HepG2 (cell line): ENCODE data around the gene SPATA33. TPM values are rescaled to one million over a fixed set of nuclear protein-coding genes. Genes with fewer than 3 reads are reported as not detected.

Experiments
- DNMT3B ChIP-seq: conservative IDR thresholded peaks from 2 replicates; pipeline ENCODE4 v1.6.1; 2016; ENCODE audit warnings: missing biosample characterization, control low read depth
- ETS1 ChIP-seq: sonication (generic); formaldehyde crosslinking; IDR thresholded peaks from 2 replicates; pipeline ENCODE4 v1.4.0; 2020; ENCODE audit warnings: missing genetic modification reagents
- FOSL1 ChIP-seq: sonication (generic); formaldehyde crosslinking; IDR thresholded peaks from 2 replicates; pipeline ENCODE4 v1.9.0; 2021; ENCODE audit warnings: missing genetic modification reagents, borderline replicate concordance
- KDM5B ChIP-seq: sonication (generic); formaldehyde crosslinking; IDR thresholded peaks from 2 replicates; pipeline ENCODE4 v1.4.0; 2020; ENCODE audit warnings: missing genetic modification reagents, mild to moderate bottlenecking, borderline replicate concordance
- LBX2 ChIP-seq: sonication (generic); formaldehyde crosslinking; IDR thresholded peaks from 2 replicates; pipeline ENCODE4 v1.5.0; 2020; ENCODE audit warnings: missing genetic modification reagents, mild to moderate bottlenecking, borderline replicate concordance
- MLXIP ChIP-seq: sonication (generic); formaldehyde crosslinking; IDR thresholded peaks from 2 replicates; pipeline ENCODE4 v1.9.0; 2021; ENCODE audit warnings: missing genetic modification reagents, borderline replicate concordance
- NR2C2 ChIP-seq: sonication (generic); formaldehyde crosslinking; IDR thresholded peaks from 2 replicates; pipeline ENCODE4 v1.4.0; 2020; ENCODE audit warnings: missing genetic modification reagents, mild to moderate bottlenecking, moderate library complexity, borderline replicate concordance
- PBX3 ChIP-seq: sonication (generic); formaldehyde crosslinking; IDR thresholded peaks from 2 replicates; pipeline ENCODE4 v1.8.1; 2023; ENCODE audit warnings: missing genetic modification reagents, inconsistent platforms, borderline replicate concordance
- POLR2A ChIP-seq, 2 experiments: IDR thresholded peaks; 2 replicates each; pipeline ENCODE4 v1.6.1; 2011; ENCODE audit warnings: low read depth in 2 of 2, low read length in 2 of 2, mild to moderate bottlenecking in 1 of 2, moderate library complexity in 1 of 2; ENCODE audit not compliant: insufficient read depth in 1 of 2
- RXRA ChIP-seq: sonication (generic); formaldehyde crosslinking; IDR thresholded peaks from 2 replicates; pipeline ENCODE4 v1.5.1; 2020; ENCODE audit warnings: missing genetic modification reagents
- SAP130 ChIP-seq: IDR thresholded peaks from 2 replicates; pipeline ENCODE4 v1.6.1; 2016; ENCODE audit warnings: low read depth
- SNRNP70 ChIP-seq: fragments of 200-400 bp; formaldehyde crosslinking; IDR thresholded peaks from 2 replicates; pipeline ENCODE4 v1.6.1; 2017; ENCODE audit warnings: mild to moderate bottlenecking, low read depth, low read length, moderate library complexity
- TFAP4 ChIP-seq: sonication (generic); IDR thresholded peaks from 2 replicates; pipeline ENCODE4 v1.6.1; 2016; ENCODE audit warnings: low read depth, borderline replicate concordance
- TOPORS ChIP-seq: sonication (generic); formaldehyde crosslinking; IDR thresholded peaks from 2 replicates; pipeline ENCODE4 v1.8.0; 2023; ENCODE audit warnings: mild to moderate bottlenecking, missing genetic modification reagents
- ZNF207 ChIP-seq: fragments of 450-650 bp; IDR thresholded peaks from 2 replicates; pipeline ENCODE4 v1.6.1; 2016; ENCODE audit warnings: antibody characterized with exemption, borderline replicate concordance
- ZNF3 ChIP-seq: IDR thresholded peaks from 2 replicates; pipeline ENCODE4 v1.7.0; 2017; ENCODE audit warnings: inconsistent platforms
- ZNF709 ChIP-seq: sonication (generic); formaldehyde crosslinking; IDR thresholded peaks from 2 replicates; pipeline ENCODE4 v1.5.0; 2020; ENCODE audit warnings: mild to moderate bottlenecking, missing genetic modification reagents
- ZNF75D ChIP-seq: sonication (generic); formaldehyde crosslinking; IDR thresholded peaks from 2 replicates; pipeline ENCODE4 v1.8.1; 2023; ENCODE audit warnings: missing genetic modification reagents, mild to moderate bottlenecking, borderline replicate concordance
- polyA plus RNA-seq, 8 experiments: library from polyadenylated mRNA; depleted of rRNA in 3 of 8; stranded (reverse) in 7 of 8; unstranded in 1 of 8; fragments of >200 nt; fragmentation: Illumina TruSeq in 4 of 8; extraction: Trizol in 4 of 8; gene quantifications; 2 replicates each; pipeline versions ENCODE4 v1.2.1 to v1.2.3, GENCODE V29; 2011 to 2016; ENCODE audit warnings: low read depth in 4 of 8, missing spikeins in 1 of 8, mixed read lengths in 1 of 8; ENCODE audit not compliant: insufficient read depth in 1 of 8
- total RNA-seq, 5 experiments: library from RNA; depleted of rRNA; stranded (reverse); fragments of >200 nt; fragmentation: Illumina TruSeq; extraction: Trizol; gene quantifications; 2 replicates each; pipeline ENCODE4 v1.2.3, GENCODE V29; 2016; ENCODE audit warnings: low read depth in 1 of 5

Gene SPATA33
- total and polyA plus RNA-seq, 2 of the 13 experiments (the other 11 are each of a cell fraction or from before 2014, with no cell fraction given): 5.7 to 11.0 TPM

- TF ChIP-seq ETS1 (CRISPR knock-in tag) (no peak), MLXIP (CRISPR knock-in tag) (no peak), FOSL1 (no peak), PBX3 (no peak), SAP130 (CRISPR knock-in tag) (peak; percentile 49), POLR2A (IDR thresholded peaks at IDR 0.05; ENCODE audit: insufficient read depth in 1 of 2, low read depth in 2 of 2, low read length in 2 of 2) (0 out of 4 replicates have a peak, but pooled peaks of 1 of the 2 experiments have one; percentile 15), ZNF207 (no peak), TFAP4 (peak; percentile 74; the same call in 1 of the 2 replicates), KDM5B (CRISPR knock-in tag) (no peak), RXRA (CRISPR knock-in tag) (peak; percentile 94), ZNF709 (CRISPR knock-in tag) (no peak), TOPORS (CRISPR knock-in tag) (no peak), SNRNP70 (no peak), ZNF75D (CRISPR knock-in tag) (no peak), NR2C2 (CRISPR knock-in tag) (no peak), LBX2 (0 out of 2 replicates have a peak, but pooled peaks have one; percentile 48), ZNF3 (CRISPR knock-in tag) (no peak), DNMT3B (CRISPR knock-in tag) (no peak)
These were observed 34.4 kb downstream of the SPATA33 start (continued) for GRCh38 chr16:89691986-89692569.
